Testis (tissue), 2 donors: ENCODE results near the gene YIF1A.

Source experiments
- POLR2A ChIP-seq: fragments of 450-650 bp; IDR thresholded peaks from one replicate; pipeline ENCODE4 v1.6.1; 2017; ENCODE audit warnings: antibody characterized with exemption, mild to moderate bottlenecking, moderate library complexity
- TF ChIP-seq, protein P1 (sequence below), 3 experiments: fragments of 450-650 bp in 2 of 3; fragments of 200-600 bp in 1 of 3; sonication (generic) in 1 of 3; IDR thresholded peaks; one replicate each; pipeline ENCODE4 v1.5.1; 2016 to 2019; ENCODE audit warnings: antibody characterized with exemption in 3 of 3, mild to moderate bottlenecking in 2 of 3, moderate library complexity in 1 of 3

DNA sequence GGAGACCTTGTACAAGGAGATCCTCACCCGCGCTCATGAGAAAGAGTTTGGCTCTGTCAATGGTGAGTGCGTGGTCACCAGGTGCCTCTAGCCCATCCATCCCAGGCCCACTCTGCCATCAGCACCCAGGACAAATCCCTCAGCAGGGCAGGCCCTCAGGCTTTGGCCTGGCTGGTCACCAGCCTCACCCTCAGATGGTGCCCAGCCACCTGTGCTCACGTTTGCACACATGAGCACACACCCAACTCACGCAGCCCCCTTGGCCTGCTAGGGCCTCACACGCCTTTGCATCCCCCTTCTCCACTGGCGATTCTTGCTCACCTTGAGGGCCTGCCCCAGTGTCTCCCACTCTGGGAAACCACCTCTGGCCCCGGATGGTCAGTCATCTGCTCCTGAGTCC lies 24.6 kb downstream of the YIF1A start:
- TF ChIP-seq, protein P1, sequence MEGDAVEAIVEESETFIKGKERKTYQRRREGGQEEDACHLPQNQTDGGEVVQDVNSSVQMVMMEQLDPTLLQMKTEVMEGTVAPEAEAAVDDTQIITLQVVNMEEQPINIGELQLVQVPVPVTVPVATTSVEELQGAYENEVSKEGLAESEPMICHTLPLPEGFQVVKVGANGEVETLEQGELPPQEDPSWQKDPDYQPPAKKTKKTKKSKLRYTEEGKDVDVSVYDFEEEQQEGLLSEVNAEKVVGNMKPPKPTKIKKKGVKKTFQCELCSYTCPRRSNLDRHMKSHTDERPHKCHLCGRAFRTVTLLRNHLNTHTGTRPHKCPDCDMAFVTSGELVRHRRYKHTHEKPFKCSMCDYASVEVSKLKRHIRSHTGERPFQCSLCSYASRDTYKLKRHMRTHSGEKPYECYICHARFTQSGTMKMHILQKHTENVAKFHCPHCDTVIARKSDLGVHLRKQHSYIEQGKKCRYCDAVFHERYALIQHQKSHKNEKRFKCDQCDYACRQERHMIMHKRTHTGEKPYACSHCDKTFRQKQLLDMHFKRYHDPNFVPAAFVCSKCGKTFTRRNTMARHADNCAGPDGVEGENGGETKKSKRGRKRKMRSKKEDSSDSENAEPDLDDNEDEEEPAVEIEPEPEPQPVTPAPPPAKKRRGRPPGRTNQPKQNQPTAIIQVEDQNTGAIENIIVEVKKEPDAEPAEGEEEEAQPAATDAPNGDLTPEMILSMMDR (IDR thresholded peaks at IDR 0.05) = no peak
- TF ChIP-seq POLR2A = no peak
